Fibroblast of peridontal ligament (primary cell): ENCODE data around the gene CXCL3.

ENCODE experiments used
- DNase-seq: peaks from one replicate; pipeline ENCODE4 v3.0.0-alpha.2; 2010; ENCODE audit errors: extremely low read depth

The CXCL3 gene

DNA sequence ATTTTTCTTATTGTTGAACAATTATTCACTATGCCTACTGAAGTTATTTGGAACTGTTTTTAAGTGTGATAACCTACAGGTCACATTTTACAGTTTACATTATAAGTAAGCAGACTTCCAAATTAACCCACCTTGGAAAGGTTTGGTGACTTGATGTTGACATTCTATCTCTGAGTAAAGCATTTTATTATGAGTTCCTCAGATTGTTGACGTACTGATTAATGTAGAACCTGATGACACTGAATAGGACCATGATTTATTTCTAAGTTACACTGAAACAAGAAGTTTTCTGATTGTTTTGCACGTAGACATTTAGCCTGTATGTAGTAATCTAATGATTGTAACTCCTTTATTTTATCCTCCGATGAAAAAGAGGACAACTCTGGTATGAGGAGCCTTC, 17.0 kb upstream of the CXCL3 start:
- DNase-seq: no peak

DNA sequence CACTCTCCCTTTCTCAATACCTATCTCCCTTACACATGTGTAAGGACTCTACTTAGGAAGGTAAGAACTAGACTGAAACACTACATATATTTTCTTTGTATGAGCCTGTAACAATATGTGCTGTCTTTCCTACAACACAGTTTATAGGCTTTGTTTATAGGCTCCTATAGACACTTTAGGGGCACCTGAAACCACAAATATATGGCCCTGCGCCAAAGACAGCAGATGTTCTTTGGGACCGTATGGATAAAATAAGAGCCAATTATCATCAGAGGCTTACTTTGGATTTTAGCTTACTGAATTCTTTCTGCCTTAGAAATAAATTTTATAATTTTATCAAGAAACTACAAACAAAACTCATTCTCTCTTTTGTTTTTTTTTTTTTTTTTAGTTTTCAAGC, 16.6 kb upstream of the CXCL3 start:
- no peak for DNase-seq

DNA sequence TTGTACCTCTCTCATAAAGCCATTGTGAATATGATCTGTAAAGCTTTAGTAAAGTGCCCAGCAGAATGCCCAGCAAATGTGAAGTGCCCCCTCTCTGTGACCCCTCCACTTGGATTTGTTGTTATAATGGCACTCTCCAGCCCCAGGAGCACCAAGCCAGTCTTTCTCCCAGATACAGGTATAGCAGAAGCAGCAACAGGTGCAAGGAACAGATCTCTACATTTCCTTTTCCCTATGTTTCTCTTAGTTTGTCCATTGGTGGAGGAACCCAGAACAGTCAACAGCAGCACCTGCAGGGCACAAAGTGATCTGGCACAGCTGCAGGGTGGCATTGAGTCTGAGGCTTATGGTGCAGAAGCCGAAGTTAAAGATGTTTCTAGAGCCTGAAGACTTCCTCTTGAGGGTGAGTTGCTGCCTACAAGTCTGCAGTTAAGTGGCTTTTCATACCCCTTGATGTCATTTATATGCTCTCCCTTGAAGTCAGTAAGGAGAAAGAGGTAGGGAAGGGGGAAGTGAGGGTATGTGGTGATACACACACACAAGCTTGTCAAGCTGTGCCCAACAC, 16.1 kb upstream of the CXCL3 start:
- no peak for DNase-seq

DNA sequence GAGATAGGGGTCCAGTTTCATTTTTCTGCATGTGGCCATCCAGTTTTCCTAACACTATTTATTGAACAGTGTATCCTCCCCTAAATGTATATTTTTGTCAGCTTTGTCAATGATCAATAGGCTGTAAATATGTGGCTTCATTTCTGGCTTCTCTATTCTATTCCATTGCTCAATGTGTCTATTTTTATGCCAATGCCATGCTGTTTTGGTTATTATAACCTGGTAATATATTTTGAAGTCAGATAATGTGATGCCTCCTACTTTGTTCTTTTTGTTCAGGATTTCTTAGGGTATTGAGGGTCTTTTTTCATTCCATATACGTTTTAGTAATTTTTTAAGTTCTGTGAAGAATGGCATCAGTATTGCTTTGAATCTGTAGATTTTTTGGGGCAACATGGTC, 8.7 kb upstream of the CXCL3 start:
- no peak for DNase-seq

DNA sequence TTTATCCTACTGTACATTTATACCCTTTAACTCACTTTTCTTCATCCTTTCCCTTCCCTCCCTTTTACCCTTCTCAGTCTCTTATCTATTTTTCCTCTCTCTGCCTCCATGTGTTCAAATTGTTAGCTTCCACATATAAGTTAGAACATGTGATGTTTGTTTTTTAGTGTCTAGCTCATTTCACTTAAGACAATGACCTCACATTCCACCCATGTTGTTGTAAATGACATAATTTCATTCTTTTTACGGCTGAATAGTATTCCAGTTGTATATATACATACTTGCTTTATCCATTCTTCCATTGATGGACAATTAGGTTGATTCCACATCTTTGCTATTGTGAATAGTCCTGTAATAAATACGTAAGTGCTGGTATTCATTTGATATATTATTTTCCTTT, 7.3 kb upstream of the CXCL3 start:
- no peak for DNase-seq

DNA sequence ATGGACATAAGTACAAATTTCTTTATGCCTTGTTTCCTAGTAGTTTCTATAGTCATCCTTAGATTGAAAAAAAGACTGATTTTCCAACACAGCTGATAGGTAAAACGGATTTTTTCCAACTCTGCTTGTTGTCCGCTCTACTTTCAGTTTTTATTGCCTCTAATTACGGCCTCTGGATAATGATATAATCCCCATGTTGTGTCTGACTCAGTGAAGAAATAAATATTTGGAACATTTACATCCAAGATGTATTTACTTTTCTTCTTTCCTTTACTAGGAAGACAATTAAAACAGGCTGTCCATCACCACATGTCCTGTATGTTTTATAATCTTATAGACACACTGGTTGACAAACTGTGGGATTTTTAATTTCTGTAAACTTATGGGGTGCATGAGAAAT, 6.8 kb upstream of the CXCL3 start:
- DNase-seq: no peak

DNA sequence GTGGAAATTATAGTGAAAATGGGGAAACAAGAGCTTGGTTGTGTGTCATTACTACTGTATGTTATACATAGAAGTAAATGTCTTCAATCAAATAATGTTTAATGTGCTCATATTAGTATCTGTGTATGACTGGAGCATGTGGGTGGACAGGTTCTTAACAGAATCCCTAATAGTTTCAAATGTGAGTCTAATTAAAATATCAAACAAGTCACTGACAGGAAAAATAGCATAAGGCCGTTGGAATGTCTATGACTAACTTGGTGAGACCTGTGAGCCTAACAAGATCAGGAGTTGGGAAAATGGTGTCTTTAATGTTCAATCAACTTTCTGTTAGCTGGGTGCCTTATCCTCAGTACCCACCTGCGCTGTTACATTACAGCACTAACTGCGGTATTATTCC, 6.2 kb upstream of the CXCL3 start:
- DNase-seq: no peak

DNA sequence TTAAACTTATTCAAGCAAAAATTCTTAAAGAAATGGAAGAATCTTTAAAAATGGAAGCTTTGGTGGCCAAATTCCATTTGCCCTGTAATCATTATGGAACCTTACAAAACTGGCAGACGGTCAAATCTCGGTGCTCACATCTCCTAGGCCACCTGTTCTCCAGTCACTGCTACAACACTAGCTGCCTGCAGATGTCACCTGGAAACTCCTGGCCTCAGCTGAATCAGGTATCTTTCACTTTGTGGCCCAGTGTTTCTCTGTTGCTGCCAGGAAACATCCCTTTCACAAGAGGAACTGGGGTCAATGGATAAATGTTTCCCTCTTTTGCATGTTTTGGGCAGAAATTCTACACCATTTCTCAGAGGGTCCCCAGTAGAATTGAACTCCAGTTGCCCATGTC, 4.2 kb upstream of the CXCL3 start:
- no peak for DNase-seq

DNA sequence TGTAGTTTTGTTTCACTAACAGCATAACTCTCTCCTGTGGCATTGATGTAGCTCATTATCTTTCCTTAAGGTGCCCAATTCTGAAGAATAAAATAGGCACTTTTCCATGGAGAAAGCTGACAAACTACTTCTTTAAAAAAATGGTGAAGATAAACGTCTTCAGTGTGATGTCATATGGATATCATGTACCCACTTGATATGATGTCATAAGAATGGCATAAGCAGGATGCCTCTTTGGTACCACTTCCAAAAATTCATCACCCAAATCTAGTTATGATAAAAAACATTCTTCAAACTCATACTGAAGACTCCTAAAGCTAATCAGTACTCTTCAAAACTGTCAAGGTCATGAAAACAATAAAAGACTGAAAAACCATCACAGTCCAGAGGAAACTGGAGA, 2.9 kb upstream of the CXCL3 start:
- no peak for DNase-seq

DNA sequence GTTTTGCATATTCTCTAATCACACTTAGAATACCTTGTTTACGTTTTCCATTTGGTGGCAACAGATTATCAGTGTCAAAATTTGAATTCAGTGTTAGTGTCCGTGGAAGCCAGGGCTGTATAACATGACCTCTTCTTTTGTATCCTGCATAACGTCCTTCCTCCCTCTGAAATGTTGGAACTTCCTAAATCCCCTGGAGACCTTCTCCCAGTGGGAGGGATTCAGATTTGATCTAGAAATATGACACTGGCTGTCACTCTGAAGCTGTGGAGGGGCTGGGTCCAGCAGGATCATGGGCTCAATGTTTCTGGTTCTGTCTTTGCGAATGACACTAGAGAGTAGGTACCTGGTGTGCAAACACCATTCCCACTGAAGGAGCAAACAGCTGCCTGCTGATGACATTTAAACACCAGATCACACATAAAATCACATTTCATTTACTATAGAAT, 850 bp upstream of the CXCL3 start:
- DNase-seq: no peak

DNA sequence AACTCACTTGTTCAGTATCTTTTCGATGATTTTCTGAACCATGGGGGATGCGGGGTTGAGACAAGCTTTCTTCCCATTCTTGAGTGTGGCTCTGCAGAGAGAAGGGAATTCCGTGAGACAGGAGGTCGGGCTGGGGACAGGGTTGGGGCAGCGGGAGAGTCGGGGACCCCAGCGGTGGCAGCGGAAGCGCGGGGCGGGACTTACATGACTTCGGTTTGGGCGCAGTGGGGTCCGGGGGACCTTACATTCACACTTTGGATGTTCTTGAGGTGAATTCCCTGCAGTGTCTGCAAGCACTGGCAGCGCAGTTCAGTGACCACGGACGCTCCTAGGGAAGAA, 434 bp downstream of the CXCL3 start:
- no peak for DNase-seq

DNA sequence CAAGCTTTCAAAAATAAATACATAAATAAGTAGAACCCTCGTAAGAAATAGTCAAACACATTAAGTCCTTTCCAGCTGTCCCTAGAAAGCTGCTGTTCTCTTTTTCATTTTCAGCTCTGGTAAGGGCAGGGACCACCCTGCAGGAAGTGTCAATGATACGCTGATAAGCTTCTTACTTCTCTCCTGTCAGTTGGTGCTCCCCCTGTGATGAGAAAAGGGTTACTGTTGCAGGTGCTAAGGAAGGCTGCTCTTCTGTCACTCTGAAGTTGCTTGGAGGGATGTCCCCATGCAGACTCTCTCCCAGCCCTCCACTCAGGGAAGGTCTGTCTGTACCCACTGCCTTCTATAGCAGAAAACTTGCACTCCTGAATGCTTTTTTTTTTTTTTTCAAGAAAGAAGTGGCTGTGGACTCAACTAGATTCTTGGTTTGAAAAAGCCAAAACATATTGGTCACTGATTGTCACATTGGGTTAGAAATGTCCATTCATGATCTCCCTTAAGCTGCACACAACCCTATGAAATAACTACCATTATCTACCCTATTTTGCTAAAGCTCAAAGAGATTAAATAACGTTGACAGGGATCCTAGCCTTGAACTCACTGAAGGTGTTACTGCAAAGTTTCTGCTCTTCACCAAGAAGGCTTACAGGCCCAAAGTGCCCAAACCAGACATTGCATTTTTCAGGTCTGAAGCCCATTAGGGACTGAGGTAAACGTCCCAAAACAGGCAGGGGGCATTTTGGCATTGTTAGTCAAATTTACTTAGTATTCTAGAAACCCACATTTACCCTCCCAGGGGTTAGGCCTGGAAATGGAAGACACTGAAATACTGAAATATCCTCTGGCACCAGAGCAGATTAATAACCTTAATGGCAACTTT, 1.2 kb downstream of the CXCL3 start:
- no peak for DNase-seq

DNA sequence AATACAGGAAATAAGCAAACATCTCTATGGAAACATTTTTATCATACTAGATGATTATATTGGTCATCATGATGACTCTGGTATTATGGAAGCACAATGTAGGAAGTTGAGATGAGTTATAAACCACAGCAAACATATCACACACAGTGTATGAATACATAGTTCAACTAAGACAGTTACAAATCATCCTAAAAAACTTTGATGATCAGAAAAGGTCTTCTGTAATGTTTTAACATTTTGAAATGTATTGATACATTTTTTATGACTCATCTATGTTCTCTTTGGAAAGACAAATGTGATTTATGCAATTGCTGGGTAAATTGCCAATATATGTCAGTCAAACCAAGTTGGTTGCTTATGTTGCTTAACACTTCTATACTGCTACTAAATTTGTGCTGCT, 4.8 kb downstream of the CXCL3 start:
- DNase-seq: peak; percentile 63

DNA sequence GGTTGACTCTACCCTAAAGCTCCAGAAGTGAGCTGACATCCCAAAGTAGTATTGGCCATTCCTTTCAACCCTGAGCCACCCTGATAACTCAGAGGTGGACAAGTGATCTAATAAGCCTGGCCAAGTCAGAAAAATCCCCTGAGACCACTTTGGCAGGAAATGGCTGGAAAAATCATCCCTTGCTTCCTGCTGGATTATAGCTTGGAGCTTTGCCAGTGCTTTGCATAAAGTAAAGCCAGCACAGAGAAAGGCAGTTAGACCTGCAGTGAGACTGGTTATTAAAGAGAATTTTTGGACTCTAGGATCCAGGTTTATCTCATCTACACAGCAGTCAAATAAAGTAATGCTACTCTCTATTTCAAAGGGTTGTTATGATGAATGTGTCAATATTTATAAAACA, 6.4 kb downstream of the CXCL3 start:
- DNase-seq: peak; percentile 44

DNA sequence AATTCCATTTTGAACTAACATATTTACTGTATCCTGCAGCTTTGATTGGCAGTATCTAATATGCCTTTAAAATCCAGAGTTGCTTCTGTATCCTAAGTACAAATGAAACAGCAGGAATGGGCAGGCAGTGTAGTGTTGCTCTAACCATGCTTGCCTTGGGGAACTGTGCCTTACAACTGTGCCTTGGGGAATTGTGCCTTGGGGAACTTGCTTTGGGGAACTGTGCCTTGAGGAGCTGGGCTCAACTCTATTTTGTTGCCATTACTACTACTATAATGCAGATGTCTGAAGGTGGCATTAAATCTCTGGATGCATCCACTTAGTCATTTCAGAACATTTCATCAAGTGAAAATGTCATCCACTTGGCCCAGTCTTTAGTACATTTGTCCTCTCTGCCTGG, 6.9 kb downstream of the CXCL3 start:
- DNase-seq: no peak

DNA sequence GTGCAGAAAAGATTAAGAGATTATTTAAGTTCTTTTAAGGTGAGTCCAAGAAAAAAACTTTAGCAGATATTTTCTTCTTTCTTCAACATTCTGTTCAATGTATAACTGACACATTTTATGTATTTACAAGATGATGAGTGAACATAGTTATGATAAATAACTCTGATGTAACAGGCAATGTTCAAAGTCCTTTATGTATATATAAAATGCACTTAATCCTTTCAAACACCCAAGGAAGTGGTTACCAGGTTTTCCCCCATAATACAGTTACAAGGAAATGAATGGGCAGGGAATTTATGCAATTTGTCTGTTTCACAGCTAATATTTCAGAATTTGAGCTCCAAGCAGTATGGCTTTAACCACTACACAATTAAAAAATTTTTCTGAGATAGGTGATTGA, 8.2 kb downstream of the CXCL3 start:
- no peak for DNase-seq

DNA sequence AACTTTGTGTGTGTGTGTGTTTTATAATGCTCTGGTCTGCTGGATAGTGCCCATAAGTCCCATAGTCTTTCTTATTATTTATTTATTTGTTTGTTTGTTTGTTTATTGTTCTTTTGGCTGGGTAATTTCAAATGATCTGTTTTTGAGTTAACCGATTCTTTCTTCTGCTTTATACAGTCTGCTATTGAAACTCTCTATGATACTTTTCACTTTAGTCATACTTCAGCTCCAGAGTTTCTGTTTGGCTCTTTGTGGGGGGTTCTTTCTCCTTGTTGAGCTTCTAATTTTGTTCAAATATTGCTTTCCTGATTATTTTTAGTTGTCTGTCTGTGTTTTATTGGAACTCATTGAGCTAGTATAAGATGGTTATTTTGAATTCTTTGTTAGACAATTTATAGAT, 10.0 kb downstream of the CXCL3 start:
- no peak for DNase-seq

DNA sequence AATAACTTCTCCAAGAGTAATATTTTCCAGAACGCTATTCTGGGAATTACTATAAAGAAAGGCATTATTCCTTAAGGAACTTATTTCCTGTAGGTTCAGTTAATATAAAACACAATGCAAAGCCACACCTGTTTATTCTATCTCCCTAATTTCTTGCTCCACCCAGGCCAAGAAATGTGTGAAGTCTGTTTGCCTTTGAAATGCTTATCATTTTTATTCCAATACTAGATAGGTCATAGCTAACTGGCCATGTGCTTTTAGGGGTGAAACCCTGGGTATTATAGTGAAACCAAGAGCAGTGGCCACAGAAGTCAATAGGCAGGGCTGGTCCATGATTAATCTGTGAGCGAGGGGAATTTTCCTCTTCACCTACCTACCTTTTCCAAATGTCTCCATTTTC, 14.8 kb downstream of the CXCL3 start:
- DNase-seq: no peak

DNA sequence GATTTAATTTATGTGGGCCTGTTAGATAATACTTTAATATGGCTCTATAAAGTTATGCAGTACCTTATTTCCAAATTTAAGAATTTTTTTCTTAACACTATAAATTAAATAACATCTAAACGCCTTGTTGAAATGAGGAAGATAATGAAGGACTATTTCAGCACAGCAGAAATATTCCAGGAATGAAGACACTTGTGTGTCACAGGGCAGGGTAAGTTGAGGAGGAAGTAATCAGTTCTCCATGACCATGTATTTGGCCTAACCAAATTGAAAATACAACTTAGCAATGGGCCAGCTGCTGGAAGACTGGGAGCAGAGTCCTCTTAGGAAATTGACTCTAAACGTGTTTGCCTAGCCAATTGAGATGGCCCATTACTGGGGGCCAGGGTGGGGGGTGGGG, 16.9 kb downstream of the CXCL3 start:
- no peak for DNase-seq

DNA sequence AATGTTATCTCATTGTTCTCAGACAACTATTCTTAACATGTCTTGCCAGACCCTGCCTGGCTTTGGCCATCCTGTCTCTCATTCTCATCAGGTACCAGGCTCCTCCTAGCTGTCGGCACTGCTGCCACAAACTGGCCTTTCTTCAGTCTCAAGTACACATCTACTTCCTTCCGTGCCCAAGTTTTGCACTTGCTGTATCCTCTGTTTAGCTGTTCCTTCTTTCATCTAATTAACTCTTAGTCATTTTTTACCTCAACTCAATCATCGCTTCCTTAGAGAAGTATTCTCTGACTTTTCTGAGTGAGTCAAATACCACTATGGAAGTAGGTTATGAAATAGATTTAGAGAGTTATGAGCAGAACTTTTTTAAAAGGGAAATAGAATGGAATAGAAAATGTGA, 19.7 kb downstream of the CXCL3 start:
- no peak for DNase-seq

DNA sequence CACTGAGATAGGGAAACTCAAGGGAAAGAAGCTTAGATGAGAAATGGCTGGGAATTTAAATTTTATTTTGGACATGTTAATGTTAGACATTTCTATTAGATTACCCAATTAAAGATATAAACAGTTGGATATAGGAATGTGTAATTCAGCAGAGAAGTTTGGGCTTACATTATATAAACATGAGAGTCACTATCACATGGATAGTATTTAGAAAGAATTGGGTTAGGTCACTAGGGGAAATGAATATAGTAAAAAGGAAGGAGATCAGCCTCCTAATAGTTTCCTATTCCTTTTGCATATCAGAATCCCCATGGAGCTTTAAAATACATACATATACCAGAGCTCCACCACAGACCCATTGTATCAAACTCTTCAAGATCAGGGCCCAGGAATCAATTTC, 20.4 kb downstream of the CXCL3 start:
- DNase-seq: peak; percentile 72

DNA sequence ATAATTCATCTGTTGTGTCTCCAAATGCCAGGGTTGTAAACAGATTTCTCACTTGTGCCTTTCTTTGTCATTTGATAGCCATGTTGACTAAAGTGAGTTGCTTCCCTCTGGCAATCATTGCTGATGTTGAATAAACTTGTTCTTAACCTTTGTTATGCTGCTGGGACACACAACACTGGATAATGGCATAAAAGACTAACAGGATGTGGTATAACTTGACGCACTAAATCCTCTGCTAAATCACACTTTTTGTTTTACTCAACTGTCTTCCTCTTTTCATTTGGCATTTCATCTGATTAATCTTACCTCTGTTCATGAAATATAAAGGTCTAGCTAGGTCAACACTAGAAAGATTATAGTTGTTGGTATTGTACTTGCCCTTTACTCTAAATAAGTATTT, 22.4 kb downstream of the CXCL3 start:
- DNase-seq: no peak

DNA sequence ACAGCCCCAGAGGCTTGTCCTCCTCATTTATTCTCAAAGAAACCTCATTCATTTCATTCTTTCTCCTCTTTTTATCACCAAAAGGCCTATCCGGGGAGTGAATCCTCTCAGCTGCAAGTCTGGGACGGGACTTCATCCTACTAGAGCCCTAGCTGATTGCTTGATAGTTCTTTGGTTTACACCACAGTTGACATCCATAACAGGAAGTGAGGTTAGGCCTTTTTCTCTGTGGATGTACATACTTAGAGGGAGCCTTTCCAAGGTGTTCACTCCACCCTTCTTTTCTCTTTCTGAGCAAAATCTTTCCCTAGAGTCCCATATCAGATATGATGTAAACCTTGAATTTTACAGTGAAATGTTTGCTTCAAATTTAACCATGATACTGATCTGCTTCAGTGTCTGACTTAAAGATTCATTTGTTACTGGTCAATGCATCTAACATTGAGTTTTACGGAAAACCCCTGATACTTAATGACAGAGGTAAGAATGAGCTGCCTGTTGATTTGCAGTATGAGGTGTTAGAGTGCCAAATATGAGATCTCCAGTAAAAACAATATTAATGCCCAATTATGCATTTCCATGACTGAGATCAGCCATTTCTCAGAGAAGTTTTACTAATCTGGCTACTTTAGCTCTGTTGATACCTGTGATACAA, 23.2 kb downstream of the CXCL3 start:
- no peak for DNase-seq
